DND-41 (cell line): ENCODE results near the gene WARS2.

Source experiments
- EZH2 ChIP-seq: IDR thresholded peaks from 3 replicates; pipeline ENCODE4 v1.6.1; 2012; ENCODE audit warnings: borderline replicate concordance, low read depth, mild to moderate bottlenecking, moderate library complexity, low read length, inconsistent platforms; ENCODE audit not compliant: severe bottlenecking
- TF ChIP-seq, protein P1 (sequence below): IDR thresholded peaks from 2 replicates; pipeline ENCODE4 v1.5.1; 2012; ENCODE audit warnings: borderline replicate concordance, low read length, moderate library complexity, mild to moderate bottlenecking; ENCODE audit not compliant: poor library complexity, severe bottlenecking; ENCODE audit errors: extremely low read depth

DNA sequence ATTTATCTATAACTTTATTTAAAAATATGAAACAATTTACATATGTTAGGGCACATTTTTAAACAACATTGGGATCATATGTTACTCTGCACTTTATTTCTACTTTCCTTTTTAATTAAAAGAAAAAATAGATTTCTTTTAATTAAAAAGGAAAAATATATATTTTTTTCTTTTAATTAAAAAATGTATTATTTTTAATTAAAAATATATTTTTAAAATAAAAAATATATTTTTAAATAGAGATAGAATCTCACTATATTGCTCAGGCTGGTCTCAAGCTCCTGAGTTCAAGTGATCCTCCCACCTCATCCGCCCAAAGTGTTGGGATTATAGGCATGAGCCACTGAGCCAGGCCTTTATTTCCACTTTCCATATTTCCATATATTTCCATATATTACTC is 36.7 kb downstream of the WARS2 start:
- TF ChIP-seq, protein P1, sequence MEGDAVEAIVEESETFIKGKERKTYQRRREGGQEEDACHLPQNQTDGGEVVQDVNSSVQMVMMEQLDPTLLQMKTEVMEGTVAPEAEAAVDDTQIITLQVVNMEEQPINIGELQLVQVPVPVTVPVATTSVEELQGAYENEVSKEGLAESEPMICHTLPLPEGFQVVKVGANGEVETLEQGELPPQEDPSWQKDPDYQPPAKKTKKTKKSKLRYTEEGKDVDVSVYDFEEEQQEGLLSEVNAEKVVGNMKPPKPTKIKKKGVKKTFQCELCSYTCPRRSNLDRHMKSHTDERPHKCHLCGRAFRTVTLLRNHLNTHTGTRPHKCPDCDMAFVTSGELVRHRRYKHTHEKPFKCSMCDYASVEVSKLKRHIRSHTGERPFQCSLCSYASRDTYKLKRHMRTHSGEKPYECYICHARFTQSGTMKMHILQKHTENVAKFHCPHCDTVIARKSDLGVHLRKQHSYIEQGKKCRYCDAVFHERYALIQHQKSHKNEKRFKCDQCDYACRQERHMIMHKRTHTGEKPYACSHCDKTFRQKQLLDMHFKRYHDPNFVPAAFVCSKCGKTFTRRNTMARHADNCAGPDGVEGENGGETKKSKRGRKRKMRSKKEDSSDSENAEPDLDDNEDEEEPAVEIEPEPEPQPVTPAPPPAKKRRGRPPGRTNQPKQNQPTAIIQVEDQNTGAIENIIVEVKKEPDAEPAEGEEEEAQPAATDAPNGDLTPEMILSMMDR = no peak
- TF ChIP-seq EZH2 = no peak
